ENCODE data around the gene UBE2B. TPM values are rescaled to one million over a fixed set of nuclear protein-coding genes. Genes with fewer than 3 reads are reported as not detected.
"Not testable (repeated sequence)": the region's sequence is repeated elsewhere in the genome, so short reads cannot be mapped to it uniquely, and the experiment has no call there.

UBE2B gene
- total RNA-seq = 100 to 1,000 TPM in 1 of 4 donors, 10 to 100 TPM in 3; 51.1 to 126 (median 71.6) TPM

- Histone ChIP-seq H3K4me1 (peaks cover 5 to 40% (median 30%) of the 10 kb centered on the region in 4 donors), H3K36me3 (peaks cover 0 to 11% (median 0%) of the 10 kb centered on the region in 4 donors), H3K4me3 (peak within 1 kb of the TSS; percentile 61 to 98 (median 93)), H3K27ac (peak within 1 kb of the TSS; percentile 99), H3K27me3 (no peaks in the 10 kb centered on the region), H3K9me3 (no peaks in the 10 kb centered on the region)
- peak; percentile 83 for TF ChIP-seq POLR2A (IDR thresholded peaks at IDR 0.05)
- TF ChIP-seq EP300 (IDR thresholded peaks at IDR 0.05; ENCODE audit: low read depth) = peak; percentile 63
- no peak for TF ChIP-seq CTCF (IDR thresholded peaks at IDR 0.05)
- peak; percentile 88 to 97 (median 97) for TF ChIP-seq POLR2AphosphoS5 (IDR thresholded peaks at IDR 0.05)
- in situ Hi-C loops (cut with MboI; ENCODE audit: low pct_ligation_motif_present in 1 of 4, low pct_unique_long_range_greater_than_20kb in 1 of 4, low sequenced_read_pairs in 3 of 4) = no loop called here
- WGBS, 2 donors (ENCODE audit: low coverage in 1 of 2) = 1% methylated on average over 29 of the region's 74 CpGs; no CpG with 5 or more reads in 1 of the 2 donors
- intact Hi-C loops (cut with DNase I; ENCODE audit: low total_unique reads) = loop anchor here (5.0 kb wide), 1 partner anchor 156 kb away; the partner anchor contains the start of gene JADE2
- peak; percentile 98 for DNase-seq
Measured at GRCh38 chr5:134370871-134371833, at the start of gene UBE2B. TSS of gene UBE2B (plus strand) at chr5:134371569. CDS start at chr5:134371596, 27 bp downstream.

GRCh38 chr5:134327327-134327726, 44.0 kb upstream of the UBE2B start:
- H3K9me3 ChIP-seq = peaks cover 15 to 16% of the 10 kb centered on the region in 2 donors
- no peak for DNase-seq
- no peaks in the 10 kb centered on the region for H3K27me3 ChIP-seq
- H3K36me3 ChIP-seq = peaks cover 0 to 1% (median 0%) of the 10 kb centered on the region in 4 donors
- no peak overlapping the region for H3K27ac ChIP-seq
- no peaks in the 10 kb centered on the region for H3K4me1 ChIP-seq
- in situ Hi-C loops (cut with MboI; ENCODE audit: low pct_ligation_motif_present in 1 of 4, low pct_unique_long_range_greater_than_20kb in 1 of 4, low sequenced_read_pairs in 3 of 4) (no loop called here), intact Hi-C loops (cut with DNase I; ENCODE audit: low total_unique reads) (no loop called here)
- H3K4me3 ChIP-seq = no peak overlapping the region
- TF ChIP-seq CTCF (IDR thresholded peaks at IDR 0.05) (no peak), POLR2A (IDR thresholded peaks at IDR 0.05) (no peak), POLR2AphosphoS5 (IDR thresholded peaks at IDR 0.05) (no peak), EP300 (IDR thresholded peaks at IDR 0.05; ENCODE audit: low read depth) (no peak)

- TF ChIP-seq POLR2A (IDR thresholded peaks at IDR 0.05) (no peak), CTCF (IDR thresholded peaks at IDR 0.05) (no peak)
- intact Hi-C loops (cut with DNase I; ENCODE audit: low total_unique reads) (no loop called here), in situ Hi-C loops (cut with MboI; ENCODE audit: low pct_ligation_motif_present in 1 of 4, low pct_unique_long_range_greater_than_20kb in 1 of 4, low sequenced_read_pairs in 3 of 4) (no loop called here)
- no peak overlapping the region for H3K4me3 ChIP-seq
- no peaks in the 10 kb centered on the region for H3K4me1 ChIP-seq
- H3K36me3 ChIP-seq = peaks cover 0 to 1% (median 0%) of the 10 kb centered on the region in 4 donors
- H3K27me3 ChIP-seq = no peaks in the 10 kb centered on the region
- DNase-seq = no peak
- H3K27ac ChIP-seq = no peak overlapping the region
- H3K9me3 ChIP-seq = peaks cover 15 to 16% of the 10 kb centered on the region in 2 donors
- 69 to 78% methylated on average over 2 of the region's 2 CpGs for WGBS, 2 donors (ENCODE audit: low coverage in 1 of 2)
Measured at GRCh38 chr5:134328619-134329018, 42.8 kb upstream of the UBE2B start.

DNA sequence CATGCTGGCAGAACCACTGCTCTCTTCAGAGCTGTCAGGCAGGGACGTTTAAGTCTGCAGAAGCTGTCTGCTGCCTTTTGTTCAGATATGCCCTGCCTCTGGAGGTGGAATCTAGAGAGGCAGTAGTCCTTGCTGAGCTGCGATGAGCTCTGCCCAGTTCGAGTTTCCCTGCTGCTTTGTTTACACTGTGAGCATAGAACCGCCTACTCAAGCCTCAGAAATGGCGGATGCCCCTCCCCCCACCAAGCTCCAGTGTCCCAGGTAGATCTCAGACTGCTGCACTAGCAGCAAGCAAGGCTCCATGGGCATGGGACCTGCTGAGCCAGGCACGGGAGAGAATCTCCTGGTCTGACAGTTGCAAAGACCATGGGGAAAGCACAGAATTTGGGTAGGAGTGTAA, 34.5 kb upstream of the UBE2B start:
- H3K4me1 ChIP-seq; DNase-seq; intact Hi-C loops (cut with DNase I; ENCODE audit: low total_unique reads); H3K27ac ChIP-seq; H3K36me3 ChIP-seq; H3K4me3 ChIP-seq; H3K9me3 ChIP-seq; in situ Hi-C loops (cut with MboI; ENCODE audit: low pct_ligation_motif_present in 1 of 4, low pct_unique_long_range_greater_than_20kb in 1 of 4, low sequenced_read_pairs in 3 of 4); H3K27me3 ChIP-seq: not testable (repeated sequence)
- 96% methylated on average over 6 of the region's 6 CpGs; no CpG with 5 or more reads in 1 of the 2 donors for WGBS, 2 donors (ENCODE audit: low coverage in 1 of 2)

DNA sequence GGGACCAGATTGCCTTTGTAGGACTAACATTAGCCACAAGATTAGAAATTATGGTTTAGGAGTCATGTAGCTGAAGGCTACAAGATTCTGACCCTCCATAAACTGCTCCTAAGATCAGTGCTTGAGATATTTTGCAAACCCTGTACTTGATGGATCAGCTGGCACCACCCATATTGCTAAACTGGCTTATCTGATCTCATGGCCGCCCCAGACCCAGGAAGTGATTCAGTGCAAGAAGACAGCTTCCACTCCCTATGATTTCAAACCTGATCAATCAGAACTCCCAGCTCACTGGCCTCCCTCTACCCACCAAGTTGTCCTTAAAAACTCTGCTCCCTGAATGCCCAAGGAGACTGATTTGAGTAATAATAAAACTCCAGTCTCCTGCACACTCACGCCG, 27.9 kb upstream of the UBE2B start:
- H3K27ac ChIP-seq; H3K9me3 ChIP-seq; H3K4me3 ChIP-seq; in situ Hi-C loops (cut with MboI; ENCODE audit: low pct_ligation_motif_present in 1 of 4, low pct_unique_long_range_greater_than_20kb in 1 of 4, low sequenced_read_pairs in 3 of 4); intact Hi-C loops (cut with DNase I; ENCODE audit: low total_unique reads); DNase-seq; H3K27me3 ChIP-seq; H3K36me3 ChIP-seq; H3K4me1 ChIP-seq: not testable (repeated sequence)
- 87 to 100% methylated on average over 2 to 3 of the region's 3 CpGs for WGBS, 2 donors (ENCODE audit: low coverage in 1 of 2)

GRCh38 chr5:134345476-134345875, 25.9 kb upstream of the UBE2B start:
- 84 to 100% methylated on average over 2 to 3 of the region's 3 CpGs for WGBS, 2 donors (ENCODE audit: low coverage in 1 of 2)
- H3K27ac ChIP-seq; in situ Hi-C loops (cut with MboI; ENCODE audit: low pct_ligation_motif_present in 1 of 4, low pct_unique_long_range_greater_than_20kb in 1 of 4, low sequenced_read_pairs in 3 of 4); intact Hi-C loops (cut with DNase I; ENCODE audit: low total_unique reads); DNase-seq; H3K36me3 ChIP-seq; H3K27me3 ChIP-seq; H3K4me1 ChIP-seq; H3K9me3 ChIP-seq; H3K4me3 ChIP-seq: not testable (repeated sequence)
